NCI-H1436 (cell line): ENCODE results near the gene RRP1.
"Not testable (repeated sequence)": the region's sequence is repeated elsewhere in the genome, so short reads cannot be mapped to it uniquely, and the experiment has no call there.

Source experiments
- DNase-seq: peaks from one replicate; lab custom pipeline; 2025; lab: John Stamatoyannopoulos, UW

The RRP1 gene

GRCh38 chr21:43816611-43817071 lies 27.3 kb downstream of the RRP1 start:
- DNase-seq: no peak

GRCh38 chr21:43817157-43818086 lies 28.0 kb downstream of the RRP1 start:
- no peak for DNase-seq

- no peak for DNase-seq
These were observed 29.3 kb downstream of the RRP1 start for GRCh38 chr21:43818685-43819084.

- no peak for DNase-seq
These were observed 30.4 kb downstream of the RRP1 start for GRCh38 chr21:43819511-43820405.

DNA sequence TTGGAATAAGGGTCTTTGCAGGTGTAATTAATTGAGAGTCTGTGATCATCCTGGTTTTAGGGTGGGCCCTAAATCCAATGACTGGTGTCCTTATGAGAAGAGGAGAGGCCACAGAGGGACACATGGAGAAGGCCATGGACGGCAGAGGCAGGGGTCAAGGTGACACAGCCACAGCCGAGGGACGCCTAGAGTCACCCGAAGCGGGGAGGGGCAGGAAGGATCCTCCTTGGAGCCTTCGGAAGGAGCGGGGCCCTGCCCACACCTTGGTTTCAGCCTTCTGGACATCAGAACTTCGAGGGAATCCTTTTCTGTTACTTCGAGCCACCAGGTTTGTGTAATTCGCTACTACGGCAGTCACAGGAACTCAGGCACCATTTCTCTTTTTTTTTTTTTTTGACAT lies 31.1 kb downstream of the RRP1 start:
- DNase-seq: no peak

DNA sequence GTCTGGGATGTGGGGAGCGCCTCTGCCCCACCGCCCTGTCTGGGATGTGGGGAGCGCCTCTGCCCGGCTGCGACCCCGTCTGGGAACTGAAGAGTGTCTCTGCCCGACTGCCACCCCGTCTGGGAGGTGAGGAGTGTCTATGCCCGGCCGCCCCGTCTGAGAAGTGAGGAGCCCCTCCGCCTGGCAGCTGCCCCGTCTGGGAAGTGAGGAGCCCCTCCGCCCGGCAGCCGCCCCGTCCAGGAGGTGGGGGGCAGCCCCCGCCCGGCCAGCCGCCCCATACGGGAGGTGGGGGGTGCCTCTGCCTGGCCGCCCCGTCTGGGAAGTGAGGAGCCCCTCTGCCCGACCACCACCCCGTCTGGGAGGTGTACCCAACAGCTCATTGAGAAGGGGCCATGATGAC lies 32.8 kb downstream of the RRP1 start:
- DNase-seq: not testable (repeated sequence)

GRCh38 chr21:43822741-43823140 lies 33.4 kb downstream of the RRP1 start:
- DNase-seq: not testable (repeated sequence)

DNA sequence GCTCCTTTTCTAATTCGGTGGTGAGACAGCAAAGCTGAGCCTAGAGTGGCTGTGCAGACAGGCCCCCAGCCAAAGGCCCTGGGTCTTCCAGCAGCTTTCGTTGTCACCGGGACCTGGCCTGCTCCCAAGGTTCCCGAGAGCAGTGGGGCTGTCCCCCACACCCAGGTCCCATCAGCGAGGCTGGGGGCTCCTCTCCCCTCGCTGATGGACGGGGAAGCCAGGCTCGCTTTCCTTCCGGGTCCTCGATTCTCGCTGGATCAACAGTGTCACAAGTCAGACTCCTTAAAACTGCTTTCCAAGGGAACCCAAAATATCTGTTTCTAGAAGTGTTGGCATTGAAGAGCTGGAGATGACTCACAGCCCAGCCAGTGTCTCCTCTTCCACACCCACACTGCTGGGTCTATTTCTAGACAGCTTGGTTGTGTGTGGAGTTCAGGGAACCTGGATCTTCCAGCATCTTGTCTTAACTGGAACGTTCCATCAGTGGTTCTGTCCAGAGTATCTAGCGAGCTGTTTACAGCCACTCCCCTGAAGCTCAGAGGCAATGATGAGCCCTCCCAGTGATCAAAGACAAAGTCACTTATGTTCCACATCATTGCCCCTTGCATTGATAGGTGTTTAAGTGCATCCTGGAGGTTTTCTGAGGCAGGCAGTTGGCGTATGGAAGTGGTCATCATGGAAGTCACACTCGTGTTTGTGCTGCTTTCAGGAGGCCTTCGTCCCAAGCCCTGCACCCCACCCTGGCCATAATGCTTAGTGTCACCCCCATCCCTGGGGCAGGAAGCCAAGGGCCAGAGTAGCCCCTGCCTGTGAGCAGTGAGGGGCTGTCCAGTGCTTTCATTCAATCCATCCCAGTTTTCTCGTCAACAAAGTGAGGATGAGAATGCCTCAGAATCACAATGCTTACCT lies 35.2 kb downstream of the RRP1 start:
- no peak for DNase-seq

- no peak for DNase-seq
These were observed 36.0 kb downstream of the RRP1 start for GRCh38 chr21:43825242-43825935.

DNA sequence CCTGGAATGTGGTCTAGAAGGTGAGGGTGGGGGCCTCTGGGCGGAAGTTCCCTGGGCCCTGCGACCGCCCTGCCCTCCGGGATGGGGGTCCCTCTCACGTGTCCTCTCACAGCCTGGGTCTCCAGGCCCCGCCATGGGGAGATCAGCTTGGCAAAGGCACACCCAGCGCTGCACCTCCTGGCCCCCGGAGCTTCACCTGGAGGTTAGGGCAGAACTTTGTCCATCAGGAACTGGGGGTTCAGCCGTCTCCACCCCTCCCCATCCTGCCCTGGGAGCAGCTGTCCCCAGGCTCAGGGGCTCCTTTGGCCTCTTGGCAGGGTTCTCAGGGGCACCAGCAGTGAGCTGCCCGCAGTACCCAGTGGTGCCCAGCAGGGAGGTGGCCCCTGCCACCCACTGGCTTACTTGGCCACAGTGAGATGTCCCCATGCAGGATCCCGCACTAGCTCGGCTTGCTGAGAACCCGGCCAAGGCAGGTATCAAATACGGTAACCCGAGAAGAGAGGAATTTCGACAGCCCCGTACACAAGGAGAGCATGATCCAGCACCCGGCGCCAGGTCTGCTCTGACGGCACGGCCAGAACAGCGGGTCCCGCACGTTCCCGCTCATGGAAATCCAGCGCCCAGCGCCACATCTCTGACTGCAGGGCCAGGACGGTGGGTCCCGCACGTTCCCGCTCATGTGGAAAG lies 36.7 kb downstream of the RRP1 start:
- DNase-seq: no peak

DNA sequence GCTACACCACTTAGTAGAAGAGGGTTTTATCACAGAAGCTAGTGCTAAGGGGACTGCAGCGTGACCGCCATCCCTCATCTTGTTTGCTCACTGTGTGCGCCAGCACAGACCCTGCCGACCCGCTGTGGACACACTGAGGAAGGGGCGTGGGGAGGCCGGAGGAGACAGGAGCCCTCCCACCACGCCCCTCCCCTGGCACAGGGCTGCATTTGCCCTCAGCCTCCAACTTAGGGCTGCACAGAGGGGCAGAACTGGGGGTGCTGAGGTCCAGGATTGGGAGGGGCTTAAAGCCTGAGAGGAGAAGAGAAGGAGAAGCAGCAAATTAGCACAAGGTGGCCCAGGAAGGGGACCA lies 37.2 kb downstream of the RRP1 start:
- DNase-seq: no peak

DNA sequence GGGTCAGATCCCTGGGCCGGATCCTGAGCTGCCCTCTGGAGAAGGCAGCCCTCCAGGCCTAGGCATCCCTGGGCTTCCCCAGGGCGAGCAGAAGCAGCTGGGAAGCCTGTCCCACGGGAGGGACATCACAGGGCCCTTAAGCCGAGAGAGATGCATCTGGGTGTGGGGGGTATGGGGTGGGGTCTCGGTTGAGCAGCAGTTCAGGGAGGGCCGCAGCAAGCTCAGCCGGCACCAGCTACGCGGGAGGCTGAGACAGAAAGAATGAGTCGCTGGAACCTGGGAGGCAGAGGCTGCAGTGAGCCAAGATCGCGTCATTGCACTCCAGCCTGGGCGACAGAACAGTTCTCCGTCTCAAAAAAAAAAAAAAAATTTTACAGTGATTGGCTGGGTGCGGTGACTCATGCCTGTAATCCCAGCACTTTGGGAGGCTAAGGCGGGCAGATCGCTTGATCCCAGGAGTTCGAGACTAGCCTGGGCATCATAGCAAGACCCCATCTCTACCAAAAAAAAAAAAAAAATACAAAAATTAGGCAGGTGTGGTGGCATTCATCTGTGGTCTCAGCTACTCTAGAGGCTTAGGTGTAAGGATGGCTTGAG lies 37.7 kb downstream of the RRP1 start:
- DNase-seq: no peak

DNA sequence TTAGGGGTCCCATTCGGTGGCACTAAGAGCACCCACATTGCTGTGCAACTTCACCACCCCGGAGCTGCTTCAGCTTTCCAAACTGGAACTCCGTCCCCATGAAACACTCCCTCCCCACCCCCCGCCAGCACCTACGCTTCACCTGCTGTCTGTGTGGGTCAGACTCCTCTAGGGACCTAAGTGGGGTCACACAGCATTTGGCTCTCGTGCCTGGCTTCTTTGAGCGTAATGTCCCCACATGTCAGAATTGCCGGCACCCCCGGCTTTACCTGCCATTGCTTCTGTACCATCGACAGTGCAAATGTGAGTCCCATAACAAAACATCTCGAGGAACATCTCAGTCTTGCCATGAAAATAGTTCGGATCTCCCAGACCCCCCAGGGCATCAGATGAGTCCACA lies 39.8 kb downstream of the RRP1 start:
- no peak for DNase-seq

DNA sequence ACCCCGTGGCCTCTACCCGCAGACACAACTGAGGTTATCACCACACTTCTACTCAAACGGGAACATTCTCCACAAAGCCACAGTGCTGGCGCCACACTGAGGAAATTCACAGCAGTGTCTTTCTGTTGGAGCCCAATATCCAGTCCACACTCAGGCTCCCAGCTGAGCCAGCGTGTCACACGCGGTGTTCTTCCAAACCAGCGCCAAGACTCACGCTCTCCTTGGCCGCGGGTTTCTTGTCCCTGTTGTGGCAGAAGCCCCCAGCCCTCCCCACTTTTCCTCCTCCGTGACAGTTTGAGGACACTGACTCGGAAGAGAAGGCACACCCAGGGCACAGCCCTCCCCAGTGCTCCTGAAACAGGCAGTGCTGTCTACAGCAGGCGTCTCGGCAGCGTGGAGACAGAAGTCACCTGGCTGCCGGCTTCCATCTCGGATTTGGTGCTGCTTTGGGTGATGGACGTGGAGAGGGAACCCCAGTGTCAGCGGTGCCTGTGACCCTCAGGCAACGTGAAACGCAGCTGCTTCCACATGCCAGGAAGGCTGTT lies 40.3 kb downstream of the RRP1 start:
- no peak for DNase-seq

DNA sequence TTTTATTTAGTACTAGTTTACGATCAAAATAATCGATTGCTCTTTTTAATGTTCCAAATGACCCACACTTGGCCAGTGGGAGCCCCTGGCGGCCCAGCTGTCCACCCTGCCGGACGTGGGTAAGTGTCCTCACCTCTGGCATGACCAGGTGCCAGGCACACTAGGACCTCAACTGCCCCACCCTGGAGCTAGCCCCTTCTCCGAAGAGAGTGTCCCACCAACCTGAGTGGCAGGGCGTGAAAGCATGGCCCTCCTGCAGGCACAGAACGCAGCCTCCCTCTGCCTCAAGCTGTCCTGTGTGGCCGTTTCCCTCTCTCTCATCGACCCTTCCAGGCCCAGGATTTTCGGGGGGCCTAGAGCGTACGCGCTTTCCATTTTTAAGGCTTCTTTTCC lies 42.8 kb downstream of the RRP1 start:
- no peak for DNase-seq

GRCh38 chr21:43832648-43833047 lies 43.3 kb downstream of the RRP1 start:
- DNase-seq: no peak

DNA sequence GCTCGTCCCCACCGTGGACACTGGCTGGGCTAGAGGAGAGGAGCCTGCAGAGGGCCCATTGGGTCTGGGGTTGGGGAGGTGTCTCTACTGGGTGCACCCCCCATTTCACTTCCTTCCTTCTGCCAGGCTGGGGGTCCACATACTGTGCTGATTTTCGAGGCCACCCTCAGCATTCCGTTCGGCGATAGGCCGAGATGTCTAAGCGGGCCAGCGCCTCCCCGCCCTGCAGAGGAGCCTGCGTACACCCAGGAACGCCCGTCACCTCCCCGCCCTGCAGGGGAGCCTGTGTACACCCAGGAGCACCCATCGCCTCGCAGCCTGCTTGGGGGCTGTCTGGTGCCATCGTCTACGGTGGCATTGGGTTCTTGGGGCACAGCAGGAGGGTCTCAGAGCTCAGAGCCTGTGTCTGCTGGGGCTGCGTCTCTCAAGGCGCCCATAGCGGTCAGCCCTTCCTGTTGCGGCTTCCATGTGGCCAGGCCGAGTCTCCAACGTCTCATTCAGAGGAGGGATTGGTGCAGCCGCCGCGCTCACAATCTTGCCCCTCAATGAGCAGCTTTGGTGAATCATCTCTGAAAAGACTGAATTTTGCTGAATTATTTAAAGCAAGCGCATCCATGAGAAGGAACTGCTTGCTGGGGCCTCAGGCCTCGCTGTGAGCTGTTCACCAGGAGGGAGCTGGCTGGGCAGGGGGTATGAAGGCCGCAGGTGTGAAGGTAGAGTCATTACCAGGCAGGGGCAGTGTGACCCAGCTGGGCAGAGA lies 44.9 kb downstream of the RRP1 start:
- no peak for DNase-seq

- no peak for DNase-seq
These were observed 45.7 kb downstream of the RRP1 start for GRCh38 chr21:43835050-43835449.

DNA sequence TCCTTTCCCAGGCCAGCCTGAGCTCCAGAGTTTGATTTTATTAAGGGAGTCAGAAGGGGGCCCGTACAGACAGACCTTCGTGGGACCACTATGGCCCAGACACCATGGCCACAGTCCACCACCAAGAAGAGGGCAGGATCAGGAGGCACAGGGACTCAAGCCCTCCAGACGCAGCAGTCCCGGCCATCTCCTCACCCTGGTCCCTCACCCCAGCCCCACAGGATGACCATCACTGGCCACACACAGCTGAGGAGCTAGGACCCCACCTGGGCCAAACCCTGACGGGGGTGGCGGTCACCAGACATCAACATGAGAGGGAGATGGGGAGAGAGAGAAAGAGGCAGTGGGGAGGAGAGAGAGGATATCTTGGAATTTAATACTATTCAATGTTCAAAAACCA lies 46.5 kb downstream of the RRP1 start:
- DNase-seq: no peak
